GM19099 (cell line): Measurements from ENCODE around the gene DHX36.

Source experiments
- POLR2A ChIP-seq: IDR thresholded peaks from 3 replicates; pipeline ENCODE4 v1.6.1; 2011; ENCODE audit warnings: low read depth; ENCODE audit not compliant: insufficient read length; ENCODE audit errors: extremely low read depth

DHX36 gene

DNA sequence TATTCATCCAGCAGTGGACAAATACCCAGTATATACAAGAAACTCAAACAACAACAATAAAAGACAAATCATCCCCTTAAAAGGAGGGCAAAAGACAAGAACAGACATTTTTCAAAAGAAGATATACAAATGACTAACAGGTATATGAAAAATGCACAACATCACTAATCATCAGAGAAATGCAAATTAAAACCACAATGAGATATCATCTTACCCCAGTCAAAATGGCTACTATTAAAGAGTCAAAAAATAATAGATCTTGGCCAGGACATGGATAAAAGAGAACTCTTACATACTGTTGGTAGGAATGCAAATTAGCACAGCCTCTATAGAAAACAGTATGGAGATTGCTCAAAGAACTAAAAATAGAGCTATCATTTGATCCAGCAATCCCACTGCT lies 16.9 kb downstream of the DHX36 start:
- no peak for TF ChIP-seq POLR2A

DNA sequence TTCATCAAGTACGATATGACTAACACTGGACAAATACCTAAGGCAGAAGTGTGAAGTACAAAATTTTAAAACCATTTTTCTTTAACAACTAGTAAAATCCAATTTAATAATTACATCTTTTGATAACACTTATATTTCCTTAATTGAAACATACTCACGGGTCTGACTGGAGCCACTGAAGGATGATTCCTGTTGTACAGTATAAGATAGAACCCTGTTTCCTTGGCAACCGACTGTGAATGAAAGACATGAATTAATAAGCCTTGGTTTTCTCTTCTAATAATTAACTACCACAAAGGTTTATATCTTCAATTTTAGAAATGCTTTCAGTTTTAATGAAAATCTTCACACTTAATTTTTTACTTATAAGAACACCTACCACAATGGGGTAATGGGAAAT lies 19.4 kb downstream of the DHX36 start:
- TF ChIP-seq POLR2A = no peak

DNA sequence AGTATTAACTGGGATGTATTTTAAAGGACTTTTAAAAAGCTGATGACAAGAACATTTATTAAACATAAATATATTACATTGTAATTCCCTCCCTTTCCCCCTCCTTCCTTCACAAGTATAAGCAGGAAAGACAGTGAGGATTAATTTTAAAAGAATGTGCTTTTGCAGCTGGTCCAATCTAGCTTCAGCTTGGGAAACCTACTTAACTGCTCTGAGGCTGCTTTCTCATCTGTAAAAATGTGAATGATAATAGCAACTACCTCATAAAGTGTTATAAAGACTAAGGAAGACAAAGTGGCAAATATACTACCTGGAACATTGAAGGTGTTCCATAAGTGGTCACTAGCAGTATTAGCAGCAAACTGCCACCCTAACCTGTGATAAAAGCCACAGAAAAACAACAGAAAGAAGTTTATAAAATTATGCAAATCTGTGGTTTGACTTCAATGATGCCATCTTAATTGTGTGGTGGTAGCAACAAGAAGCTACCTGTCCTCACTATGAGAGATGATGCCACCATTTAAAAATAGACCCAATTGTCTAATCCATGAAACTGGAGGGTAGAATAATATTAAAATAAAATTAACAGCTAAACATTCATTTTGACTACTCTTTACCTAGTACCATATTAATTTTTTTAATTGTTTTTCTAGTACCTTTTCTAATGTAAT lies 20.0 kb downstream of the DHX36 start:
- no peak for TF ChIP-seq POLR2A

DNA sequence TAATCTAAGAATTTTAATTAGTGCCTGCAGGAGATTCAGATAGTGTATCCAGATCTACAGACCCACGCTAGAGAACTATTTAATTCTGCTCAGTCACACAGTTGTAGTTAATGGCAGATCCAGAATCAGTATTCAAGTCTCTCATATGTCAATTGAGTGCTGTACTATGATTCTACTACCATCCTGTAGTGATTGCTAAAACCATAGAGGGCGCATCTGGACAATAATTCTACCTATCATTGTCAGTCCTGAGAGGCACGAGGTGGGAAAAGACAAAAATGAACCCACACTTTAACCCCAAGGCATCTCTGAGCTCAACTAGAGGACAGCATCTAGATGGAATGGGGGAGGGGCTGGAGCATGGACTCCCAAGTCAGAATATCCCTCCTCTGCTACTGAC lies 22.7 kb downstream of the DHX36 start:
- no peak for TF ChIP-seq POLR2A

DNA sequence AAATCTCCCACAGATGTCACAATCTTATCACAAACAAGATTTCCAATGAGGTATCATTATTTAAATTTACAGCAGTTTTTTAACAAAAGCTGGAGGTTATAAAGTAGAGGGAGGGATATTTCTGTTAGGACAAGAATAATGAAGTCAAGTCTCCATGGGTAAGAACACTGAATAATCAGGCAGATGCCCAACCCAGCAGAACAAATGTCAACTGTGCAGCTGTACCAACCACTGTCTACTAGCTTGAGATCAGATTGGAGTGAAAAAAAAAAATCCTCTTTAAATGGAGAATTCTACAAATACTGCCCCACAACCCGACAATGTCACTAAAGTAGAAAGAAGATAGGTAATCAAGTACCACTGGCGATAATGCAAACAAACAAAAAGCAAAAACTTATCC lies 30.3 kb downstream of the DHX36 start:
- no peak for TF ChIP-seq POLR2A

DNA sequence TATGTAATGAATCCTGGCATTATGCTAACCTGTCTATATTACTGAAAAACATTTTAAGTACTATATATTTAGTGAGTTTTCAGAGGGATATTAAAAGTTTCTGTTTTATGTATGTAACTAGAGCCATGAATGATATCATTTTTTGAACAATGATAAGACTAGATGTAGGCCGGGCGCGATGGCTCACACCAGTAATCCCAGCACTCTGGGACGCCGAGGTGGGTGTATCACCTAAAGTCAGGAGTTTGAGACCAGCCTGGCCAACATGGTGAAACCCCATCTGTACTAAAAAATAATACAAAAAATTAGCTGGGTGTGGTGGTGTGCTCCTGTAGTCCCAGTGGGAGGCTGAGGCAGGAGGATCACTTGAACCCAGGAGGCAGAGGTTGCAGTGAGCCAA lies 34.1 kb downstream of the DHX36 start:
- TF ChIP-seq POLR2A = no peak

DNA sequence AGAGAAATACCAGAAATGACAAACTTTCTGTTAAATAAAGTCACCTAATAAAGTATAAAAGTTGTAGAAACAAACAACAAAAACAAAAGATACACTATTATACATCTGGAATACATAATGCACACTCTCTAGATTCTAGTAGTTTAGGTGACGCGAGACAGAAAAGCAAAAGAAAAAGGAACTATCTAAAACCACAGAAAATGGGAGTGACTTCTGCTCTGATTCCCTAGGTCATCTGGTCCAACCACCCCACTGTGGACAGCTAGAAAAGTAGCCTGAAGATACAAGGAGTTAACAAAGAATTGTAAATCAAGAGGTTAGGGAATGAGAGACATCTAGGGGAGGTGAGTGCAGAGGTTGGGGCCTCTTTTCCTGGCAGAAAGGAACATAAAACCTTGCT lies 39.1 kb downstream of the DHX36 start:
- no peak for TF ChIP-seq POLR2A

DNA sequence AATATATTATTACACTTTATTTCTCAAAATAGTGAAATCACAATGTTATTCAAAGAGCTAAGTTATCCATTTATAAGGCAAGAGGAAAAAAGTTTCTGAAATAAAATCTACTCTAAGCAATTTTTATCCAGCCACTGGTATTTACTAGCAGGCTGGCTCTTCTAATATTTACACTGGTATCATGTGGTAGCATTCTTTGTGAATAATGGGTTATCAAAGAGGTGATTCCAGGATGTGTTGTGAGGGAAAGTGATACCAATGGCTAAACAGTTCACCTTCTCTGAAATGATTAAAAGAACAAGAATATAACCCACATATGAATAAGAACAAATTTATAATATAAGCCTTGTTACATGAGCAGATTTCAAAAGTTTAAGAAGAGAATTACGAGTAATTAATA lies 44.1 kb downstream of the DHX36 start:
- no peak for TF ChIP-seq POLR2A

DNA sequence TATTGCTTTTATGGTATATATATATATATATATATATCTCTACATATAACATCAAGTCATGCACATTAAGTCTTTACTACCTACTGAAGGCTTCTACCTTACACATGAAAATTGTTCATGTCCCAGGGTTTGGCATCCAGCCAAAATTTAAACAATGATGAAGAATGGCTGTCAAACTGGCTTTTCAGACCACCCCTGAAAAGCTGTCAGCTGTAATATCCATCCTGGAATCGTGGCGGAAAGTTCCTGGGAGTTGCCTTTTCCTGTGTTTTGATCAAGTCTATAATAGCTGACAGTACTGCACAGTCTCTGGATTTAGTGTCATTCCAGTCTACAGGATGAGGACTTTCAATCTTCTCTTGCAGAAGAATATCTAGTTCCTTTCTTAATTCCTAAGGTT lies 48.3 kb downstream of the DHX36 start:
- no peak for TF ChIP-seq POLR2A

DNA sequence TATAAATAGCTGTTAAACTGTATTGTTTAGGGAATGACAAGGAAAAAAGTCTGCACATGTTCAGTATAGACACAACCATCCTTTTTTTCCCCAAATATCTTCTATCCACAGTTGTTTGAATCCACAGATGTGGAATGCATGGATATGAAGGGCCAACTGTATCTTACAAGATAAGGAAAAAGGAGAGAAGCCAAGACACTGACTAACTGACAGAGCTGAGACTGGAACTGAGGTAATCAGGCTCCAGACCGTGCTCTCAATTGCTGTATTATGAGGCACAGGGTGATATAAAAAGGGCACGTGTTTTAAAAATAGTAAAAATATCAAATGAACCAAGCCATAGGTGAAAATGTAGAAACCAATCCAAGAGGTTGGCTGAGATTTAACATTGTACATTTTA lies 49.0 kb downstream of the DHX36 start:
- TF ChIP-seq POLR2A = no peak

DNA sequence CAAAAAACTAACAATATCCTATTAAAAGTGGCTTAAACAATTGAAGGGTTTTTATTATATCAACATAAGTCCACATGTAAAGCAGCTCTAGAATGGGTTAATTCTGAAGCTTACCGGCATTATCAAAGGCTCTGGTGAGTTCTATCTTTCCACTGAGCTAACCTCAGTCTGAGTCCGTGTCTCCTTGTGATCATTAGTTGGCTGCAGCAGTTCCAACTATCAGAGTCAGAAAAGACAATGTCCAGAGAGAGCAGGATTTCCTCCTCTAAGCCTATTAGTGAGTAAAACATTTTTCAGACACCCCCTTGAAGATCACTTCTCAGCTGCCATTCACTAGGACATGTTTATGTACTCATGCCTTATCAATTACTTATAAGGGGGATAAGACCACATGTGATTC lies 49.9 kb downstream of the DHX36 start:
- TF ChIP-seq POLR2A = no peak

DNA sequence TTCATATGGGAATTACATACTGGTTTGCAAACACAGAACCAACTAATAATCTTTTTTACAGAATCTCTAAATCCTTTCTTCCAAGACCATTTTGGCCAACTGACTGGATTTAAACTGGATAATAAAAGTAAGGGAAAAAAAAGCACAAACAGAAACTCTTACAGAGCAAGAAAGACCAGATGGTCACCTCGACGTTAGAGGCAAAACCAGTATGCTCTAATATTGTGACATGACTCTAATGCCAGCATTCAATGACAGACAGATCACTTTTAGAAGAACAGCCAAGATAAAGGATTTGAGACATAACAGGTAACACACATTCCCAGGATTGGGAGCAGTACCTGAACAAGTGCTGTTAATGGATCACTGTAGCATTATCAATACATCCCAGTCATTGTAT lies 50.9 kb downstream of the DHX36 start:
- TF ChIP-seq POLR2A = no peak

DNA sequence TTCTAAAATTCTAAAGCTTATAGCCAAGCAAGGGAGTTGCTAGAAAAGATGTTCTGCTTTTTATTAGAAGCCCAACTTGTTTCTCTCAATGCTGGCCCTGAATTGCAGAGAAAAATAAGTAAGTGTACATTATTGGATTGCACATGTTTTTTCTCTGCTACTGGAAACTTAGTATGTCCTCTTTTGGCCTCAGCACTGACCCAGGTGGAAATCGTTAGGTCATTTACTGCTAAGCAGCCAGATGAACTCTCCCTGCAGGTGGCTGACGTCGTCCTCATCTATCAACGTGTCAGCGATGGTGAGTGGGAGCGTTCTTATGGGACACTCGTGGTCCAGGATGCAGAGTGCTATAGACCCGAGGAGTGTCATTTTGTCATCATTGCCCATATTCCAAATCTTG lies 69.8 kb downstream of the DHX36 start:
- TF ChIP-seq POLR2A = no peak

DNA sequence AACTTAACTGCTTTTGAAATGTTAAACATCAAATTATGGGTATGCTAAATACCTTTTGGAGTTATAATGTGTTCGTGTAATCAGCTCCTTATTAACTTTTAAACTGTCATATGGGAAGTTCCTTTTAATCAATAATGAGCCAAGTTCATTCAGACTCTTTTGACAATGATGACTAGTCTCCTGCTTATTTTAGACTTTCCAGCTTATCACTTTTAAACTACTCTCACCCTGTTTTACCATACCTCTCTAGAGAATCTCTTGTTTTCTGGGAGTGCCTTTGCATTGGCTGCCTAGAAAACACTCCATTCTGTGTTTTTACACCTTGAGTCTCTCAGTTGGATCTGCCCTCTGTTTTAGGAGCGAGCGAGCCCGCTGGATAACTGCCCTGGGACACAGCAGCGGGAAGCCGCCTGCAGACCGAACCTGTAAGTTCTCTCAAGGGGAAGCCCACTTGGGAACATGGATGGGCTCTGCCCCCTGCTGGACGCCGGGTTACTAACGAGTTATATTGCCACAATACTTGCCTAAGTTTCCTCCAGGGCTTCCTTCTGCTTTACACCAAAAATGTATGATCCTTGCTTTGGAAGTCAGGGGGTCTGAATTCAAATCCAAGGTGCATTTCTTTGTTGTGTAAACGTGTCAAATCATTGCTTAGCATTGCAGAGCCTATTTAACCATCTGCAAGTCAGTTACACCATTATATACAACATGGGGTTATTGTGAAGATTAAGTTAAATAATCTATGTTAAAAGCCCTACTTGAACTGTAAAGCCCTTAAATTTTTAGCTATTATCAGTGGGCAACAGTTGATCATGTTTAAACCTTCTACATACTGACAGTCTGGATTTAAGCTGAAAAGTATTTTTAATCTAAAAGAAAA lies 71.3 kb downstream of the DHX36 start:
- no peak for TF ChIP-seq POLR2A

DNA sequence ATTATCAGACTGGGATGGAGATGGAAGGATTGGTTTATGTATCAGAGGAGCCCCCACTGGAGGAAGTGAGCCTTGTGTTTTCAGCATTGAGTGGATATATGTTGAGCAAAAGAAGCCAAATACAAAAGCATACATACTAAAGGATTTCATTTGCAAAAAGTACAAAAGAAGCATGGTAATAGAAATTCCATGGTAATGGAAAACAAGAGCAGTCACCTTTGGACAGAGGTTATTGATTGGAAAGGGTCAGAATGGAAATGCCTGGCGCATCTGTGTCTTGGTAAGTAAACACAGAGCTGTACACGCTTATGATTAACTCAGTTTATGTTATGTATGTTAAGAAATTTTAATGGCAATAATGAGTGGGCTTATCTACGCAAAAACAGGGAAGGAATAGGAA lies 72.7 kb downstream of the DHX36 start:
- TF ChIP-seq POLR2A = no peak

DNA sequence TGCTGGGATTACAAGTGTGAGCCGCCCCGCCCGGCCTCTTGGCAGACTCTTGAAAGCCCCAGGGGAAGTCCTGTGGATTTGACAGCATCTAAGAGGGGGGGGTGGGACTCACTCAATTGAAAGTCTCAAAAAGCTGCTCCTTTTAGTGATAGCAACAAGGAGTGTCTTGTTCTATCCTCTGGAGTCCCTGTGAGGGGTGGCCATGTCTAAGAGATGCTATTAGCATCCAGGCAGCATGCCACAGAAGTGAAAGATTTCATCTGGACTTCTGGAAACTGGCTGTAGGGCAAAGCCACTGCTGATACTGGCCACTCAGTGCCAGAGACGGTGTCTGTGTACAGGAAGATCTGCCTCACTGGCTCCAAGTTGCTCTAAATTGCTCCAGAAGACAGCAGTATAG lies 74.0 kb downstream of the DHX36 start:
- no peak for TF ChIP-seq POLR2A
